Right hindlimb (tissue), 1 donor: ENCODE results near the gene WDR7.

Source experiments
- DNase-seq: peaks from one replicate; pipeline ENCODE4 v3.0.0-alpha.2; 2018

The WDR7 gene

DNA sequence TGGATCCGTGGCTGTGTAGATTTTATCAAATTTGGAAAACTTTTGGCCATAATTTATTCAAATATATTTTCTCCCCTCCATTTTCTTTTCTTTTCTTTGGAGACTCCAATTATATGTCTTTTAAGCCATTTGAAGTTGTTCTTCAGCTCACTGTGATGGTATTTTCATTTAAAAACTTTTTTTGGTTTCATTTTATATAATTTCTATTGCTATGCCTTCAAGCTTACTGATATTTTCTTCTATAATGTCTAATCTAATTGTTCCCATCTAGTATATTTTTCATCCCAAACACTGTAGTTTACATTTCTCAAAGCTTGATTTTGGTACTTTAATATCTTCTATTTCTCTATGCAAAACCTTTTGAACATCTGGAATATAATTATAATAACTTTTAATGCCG, 72.5 kb downstream of the WDR7 start:
- no peak for DNase-seq

DNA sequence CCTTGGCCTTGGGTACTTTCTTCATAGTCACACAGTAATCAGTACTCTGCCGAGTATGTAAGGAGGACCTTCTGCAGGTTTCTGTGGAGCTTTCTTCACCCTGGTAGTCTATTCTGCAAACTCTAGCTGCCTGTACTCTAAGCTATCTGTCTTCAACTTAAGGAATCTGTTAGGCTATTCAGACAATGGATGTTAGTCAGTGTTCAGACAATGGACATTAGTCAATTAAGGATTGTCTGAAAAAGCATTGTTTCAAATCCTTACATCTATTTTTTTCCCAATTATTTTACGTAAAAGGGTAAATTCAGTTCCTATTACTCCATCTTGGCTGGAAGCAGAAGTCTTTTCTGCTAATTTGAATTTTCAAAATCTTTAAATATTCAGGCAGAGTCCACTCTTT, 75.7 kb downstream of the WDR7 start:
- no peak for DNase-seq

GRCh38 chr18:56727399-56727798, 76.2 kb downstream of the WDR7 start:
- DNase-seq: no peak

DNA sequence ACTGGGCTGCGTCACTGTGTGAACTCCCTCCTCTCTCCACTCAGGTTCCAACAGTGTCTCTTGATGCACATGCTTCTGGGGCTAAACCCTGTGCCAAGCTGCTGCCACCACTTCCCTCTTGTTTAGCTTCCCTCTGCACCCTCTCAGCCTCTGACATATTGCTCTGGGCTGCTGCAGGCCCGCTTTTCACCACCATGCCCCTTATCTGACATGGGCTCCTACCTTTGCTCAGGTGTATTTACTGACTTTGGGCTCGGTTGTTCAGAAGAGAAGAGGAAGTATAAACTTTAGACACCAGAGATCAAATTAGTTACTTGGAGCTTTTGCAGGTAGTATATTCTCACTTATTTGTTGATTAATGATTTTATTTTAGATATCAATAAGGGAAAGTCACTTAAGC, 77.6 kb downstream of the WDR7 start:
- DNase-seq: no peak

GRCh38 chr18:56738184-56738583, 87.0 kb downstream of the WDR7 start:
- DNase-seq: no peak

GRCh38 chr18:56739731-56740130, 88.6 kb downstream of the WDR7 start:
- DNase-seq: no peak

DNA sequence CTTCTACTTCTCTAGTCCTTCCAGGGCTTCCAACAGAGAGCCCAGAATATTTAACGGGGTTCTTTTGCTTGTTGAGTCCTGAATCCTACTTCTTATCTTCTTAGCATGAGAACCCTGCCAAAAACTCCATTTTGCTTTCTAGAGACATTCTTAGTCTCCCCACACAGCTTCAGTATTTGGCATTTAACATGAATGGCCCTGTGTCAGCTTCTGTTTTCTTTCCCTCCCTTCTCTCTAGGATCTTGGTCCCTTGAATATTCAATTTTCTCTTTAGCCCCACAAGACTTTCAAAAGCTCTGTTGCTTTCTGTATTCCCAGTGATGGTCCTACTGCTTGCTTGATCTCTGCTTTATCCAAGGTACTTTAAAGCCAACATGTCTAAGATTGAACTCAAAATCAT, 89.5 kb downstream of the WDR7 start:
- no peak for DNase-seq

GRCh38 chr18:56741685-56742084, 90.5 kb downstream of the WDR7 start:
- DNase-seq: no peak

DNA sequence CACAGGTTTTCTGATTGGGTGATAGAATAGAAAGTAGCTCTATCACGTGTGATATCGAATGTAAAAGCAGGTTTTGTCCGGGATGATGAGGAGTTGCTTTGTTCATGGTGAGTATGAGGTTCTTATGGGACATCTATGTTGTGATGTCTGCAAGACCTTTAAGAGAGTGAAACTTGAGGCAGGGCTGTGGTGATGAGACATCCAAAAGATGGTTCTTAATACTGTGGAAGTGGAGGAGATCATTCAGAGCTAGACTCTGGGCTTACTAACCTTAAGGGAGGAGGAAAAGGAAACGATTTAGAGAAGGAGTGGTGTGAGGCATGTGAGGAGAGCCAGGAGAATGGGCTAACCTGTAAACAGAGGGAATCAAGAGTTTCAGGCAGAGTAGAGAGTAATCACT, 92.0 kb downstream of the WDR7 start:
- no peak for DNase-seq

- no peak for DNase-seq
Measured at GRCh38 chr18:56747032-56747658, 96.0 kb downstream of the WDR7 start.

- DNase-seq: no peak
Measured at GRCh38 chr18:56747857-56748256, 96.7 kb downstream of the WDR7 start.

DNA sequence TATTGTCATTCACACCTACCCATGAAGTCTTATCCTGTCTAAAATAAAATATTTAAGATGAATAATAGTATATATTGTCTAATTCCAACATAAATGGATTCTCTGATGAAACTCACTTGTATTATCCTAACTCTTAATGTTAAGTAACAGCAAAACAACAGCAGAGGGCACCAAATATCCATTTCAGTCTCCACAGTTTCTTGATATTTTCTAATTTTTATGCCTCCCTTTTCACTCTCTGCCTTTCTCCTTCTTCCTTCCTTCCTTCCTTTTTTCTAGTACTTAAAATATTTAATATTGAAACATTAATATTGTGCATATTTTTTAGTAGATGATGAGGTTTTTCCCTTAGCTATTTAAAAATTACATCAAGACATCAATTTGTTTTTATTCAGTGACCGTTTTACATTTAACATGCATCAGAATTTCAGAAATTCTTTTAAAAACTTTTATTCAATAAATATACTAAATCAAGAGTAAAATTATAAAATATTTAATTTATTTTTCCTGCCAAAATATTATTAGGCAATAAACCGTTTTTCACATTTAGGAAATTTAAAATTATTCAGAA, 97.6 kb downstream of the WDR7 start:
- no peak for DNase-seq

DNA sequence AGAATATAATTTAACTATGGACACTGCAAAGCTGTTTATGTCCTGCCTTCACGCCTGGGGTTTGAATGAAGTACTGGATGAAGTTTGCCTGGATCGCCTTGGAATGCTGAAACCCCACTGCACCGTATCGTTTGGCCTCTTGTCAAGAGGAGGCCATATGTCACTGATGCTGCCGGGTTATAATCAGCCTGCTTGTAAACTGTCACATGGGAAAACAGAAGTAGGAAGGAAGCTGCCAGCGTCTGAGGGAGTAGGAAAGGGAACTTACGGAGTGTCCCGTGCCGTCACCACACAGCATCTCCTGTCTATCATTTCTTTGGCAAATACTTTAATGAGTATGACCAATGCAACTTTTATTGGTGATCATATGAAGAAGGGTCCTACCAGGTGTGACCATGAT, 105.8 kb downstream of the WDR7 start:
- DNase-seq: no peak

DNA sequence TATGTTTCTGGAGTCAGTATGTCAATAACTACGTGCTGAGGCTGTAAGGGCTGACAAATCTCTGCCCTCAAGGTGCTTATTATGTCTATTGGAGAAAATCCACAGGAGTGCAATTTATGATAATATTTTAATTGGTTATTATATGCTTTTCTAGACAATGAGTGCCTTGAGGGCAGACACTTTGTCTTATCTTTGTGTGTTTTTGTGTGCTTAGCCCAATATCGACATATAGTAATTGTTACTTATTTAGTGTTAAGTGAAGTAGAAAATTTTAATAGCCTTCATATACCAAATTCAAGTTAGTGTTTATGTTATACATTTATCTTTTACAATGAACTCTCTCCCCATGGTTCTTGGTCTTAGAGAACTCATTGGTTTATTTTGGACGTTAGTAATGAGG, 118.9 kb downstream of the WDR7 start:
- DNase-seq: no peak

DNA sequence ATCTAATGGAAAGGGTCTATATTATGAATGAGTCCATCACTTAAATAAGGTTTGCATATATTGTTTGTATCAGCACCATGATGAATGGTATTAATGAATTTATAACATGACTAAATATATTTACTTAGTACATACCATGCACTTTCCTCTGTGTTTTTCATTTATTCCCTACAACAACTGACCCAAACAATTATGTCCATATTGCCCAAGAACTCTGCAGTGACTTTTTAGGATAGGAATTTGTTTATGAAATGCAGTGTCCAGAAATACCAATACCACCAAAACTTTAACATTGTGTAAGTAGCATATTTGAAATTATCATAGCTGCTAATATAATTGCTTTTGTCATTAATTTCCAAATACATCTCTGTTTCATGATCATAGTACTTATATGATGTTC, 119.7 kb downstream of the WDR7 start:
- DNase-seq: no peak

- no peak for DNase-seq
Measured at GRCh38 chr18:56775701-56776100, 124.5 kb downstream of the WDR7 start.

DNA sequence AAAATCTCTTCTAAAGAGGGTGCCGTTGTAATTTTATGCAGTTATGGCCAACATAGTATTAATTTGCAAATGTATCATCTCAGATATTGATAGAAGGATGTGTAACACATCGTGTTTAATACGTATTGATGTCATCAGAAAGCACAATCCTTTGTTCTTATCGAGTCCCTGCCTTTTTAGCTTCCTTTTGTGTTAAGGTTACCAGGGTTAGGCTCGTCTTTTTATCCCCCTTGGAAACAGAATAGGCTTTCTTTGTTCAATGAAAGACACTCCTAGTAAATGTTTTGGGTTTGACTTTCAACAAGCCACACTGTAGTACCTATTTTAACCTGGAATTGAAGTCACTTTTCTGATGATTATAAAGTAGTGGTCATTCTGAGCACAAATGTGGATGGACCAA, 136.2 kb downstream of the WDR7 start:
- no peak for DNase-seq

DNA sequence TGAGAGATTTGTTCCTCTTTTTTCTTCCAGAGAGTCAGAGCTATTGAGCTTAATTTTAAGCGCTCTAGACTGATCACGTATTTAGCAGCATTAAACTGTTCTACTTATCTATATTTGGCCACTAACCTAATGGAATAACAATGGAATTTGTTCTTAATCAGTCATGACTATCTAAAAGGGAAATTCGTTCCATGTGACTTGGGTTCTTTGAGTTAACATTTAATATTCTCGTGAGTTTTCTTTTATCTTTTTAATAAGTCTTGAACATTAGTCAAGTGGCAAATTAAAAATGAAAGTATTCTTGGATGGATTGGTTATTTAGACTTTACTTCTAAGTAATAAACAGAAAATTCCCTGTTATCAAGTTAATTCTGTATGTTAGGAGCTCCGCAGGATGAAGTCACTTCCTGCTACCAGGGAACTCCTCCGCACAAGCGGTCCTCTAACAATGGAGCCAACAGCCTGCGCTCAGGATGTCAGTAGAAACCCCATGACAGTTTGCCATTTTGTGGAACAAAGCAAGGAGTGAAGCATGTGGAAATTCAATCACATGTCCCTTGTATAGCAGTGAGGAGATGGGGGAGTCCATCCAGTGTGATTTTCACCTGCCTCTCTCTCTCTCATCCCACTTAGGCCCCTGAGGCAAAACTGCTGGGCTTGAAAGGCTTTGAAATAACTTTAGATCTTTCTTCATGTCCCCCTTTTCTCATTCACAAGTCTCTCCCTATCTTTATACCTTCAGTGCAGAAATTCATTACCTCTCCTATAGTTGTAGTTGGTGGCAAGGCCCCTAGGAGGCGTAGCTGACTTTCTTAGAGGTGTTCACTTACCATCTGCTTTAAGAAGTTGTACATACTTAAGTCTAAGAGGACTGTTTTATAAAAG, 138.1 kb downstream of the WDR7 start:
- DNase-seq: no peak

DNA sequence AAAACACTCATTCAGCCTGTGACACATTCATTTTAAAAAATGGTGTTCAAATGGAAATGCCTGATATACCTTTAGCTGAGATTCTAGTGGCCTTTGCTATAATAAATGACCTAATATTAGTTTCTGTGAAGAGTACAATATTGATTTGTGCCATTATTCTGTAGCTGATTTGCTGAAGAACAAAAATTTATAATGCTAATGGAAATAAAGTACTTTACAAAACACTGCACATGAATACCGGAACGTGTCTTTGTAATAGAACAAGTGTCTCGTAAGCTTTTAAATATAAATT, 138.7 kb downstream of the WDR7 start:
- no peak for DNase-seq

DNA sequence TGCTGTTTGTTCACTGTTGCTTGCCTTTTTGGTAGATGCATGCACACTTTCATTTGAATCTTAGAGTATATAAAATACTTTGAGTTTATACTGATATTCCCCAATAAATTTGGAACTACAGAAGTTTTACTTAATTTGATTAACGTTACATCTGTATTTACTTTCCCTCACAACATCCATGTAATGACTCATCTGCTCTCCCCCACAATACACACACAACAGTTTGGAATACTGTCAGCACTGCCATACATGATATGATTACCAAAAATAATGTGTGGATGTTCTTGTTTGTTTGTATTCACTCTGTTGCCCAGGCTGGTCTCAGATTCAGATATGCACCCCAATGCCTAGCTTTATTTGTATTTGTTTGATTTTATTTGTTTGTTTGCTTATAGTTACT, 144.2 kb downstream of the WDR7 start:
- no peak for DNase-seq

DNA sequence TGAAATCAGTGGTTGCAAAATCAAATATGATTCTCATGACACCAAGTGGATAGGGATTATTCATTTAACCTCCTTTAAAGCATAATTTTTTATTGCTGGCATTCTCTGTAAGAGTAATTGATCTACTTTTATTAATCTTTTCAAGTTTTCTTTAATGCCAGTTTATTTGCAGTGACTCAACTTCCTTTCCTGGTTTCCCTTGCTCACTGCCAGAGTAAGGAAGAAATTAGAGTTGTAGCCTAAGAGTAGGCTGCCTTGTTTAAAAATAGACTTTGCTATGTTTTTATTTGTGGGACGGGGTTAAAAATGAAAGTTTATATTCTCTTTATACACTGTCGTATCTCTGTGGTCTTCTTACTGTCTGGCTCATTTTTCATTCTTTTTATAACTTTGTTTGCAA, 148.6 kb downstream of the WDR7 start:
- DNase-seq: no peak

- DNase-seq: no peak
Measured at GRCh38 chr18:56803051-56803450, 151.9 kb downstream of the WDR7 start.

- DNase-seq: no peak
Measured at GRCh38 chr18:56804395-56804794, 153.2 kb downstream of the WDR7 start.

DNA sequence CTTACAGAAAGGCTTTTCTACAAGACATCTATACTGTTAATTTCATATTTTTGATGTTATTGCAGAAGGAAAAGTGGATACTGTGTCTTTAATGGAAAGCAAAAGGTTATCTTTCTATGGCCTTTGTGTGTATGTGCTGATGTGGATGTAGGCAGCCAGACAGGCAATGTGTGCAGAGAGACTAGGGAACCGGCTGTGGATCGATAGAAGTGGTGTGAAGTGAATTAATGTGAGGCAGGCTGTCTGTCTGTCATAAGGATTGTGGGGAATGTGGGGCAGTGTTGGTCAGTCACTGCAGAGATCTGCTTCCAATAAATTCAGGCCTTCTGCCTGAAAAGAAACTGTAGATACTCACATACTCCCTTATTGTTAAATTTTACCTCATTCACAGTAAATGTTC, 156.7 kb downstream of the WDR7 start:
- DNase-seq: no peak

DNA sequence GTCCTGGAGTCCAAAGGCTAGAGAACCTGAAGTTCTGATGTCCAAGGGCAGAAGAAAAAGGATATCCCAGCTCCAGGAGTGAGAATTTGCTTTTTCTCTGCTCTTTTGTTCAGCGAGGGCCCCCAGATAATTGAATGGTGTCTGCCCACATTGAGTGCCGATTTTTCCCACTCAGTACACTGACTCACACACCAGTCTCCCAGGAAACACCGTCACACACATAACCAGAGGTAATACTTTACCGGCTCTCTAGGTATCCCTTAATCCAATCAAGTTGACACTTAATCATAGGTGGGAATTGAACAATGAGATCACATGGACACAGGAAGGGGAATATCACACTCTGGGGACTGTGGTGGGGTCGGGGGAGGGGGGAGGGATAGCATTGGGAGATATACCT, 161.5 kb downstream of the WDR7 start:
- no peak for DNase-seq
